Activated naive CD8-positive, alpha-beta T cell treated with anti-CD3 and anti-CD28 coated beads, Interleukin-2, amount 10 ng/mL, durations not matched to agents 7 days and 5 days (primary cell): ENCODE data around the gene RXFP4. TPM values are rescaled to one million over a fixed set of nuclear protein-coding genes. Genes with fewer than 3 reads are reported as not detected.
"Not testable (repeated sequence)": the region's sequence is repeated elsewhere in the genome, so short reads cannot be mapped to it uniquely, and the experiment has no call there.

Source experiments
- ATAC-seq: fragments of 150-1000 bp; cut with Tn5 transposase; one replicate; pipeline ENCODE4 v1.10.0; 2021; ENCODE audit warnings: low read depth, moderate library complexity
- POLR2A ChIA-PET: fragments of 350-600 bp; sonication (Branson Sonifier 250); formaldehyde crosslinking; loops from one replicate; lab custom pipeline; 2021; ENCODE audit warnings: antibody characterized with exemption; lab: Charles Lee
- DNase-seq: peaks from one replicate; pipeline ENCODE4 v3.0.0; 2021
- H3K27ac Mint-ChIP-seq: one replicate; pipeline ENCODE4 v1.8.0; 2022; ENCODE audit warnings: mild to moderate bottlenecking, mixed read lengths
- H3K27me3 Mint-ChIP-seq: one replicate; pipeline ENCODE4 v1.8.0; 2022; ENCODE audit warnings: mild to moderate bottlenecking, moderate library complexity, mixed read lengths
- H3K36me3 Mint-ChIP-seq: one replicate; pipeline ENCODE4 v1.8.0; 2021; ENCODE audit warnings: mild to moderate bottlenecking, mixed read lengths
- H3K4me1 Mint-ChIP-seq: one replicate; pipeline ENCODE4 v1.8.0; 2021; ENCODE audit warnings: mixed read lengths
- H3K4me3 Mint-ChIP-seq: one replicate; pipeline ENCODE4 v1.8.0; 2022; ENCODE audit warnings: mild to moderate bottlenecking, moderate library complexity, mixed read lengths
- H3K9me3 Mint-ChIP-seq: one replicate; pipeline ENCODE4 v1.8.0; 2021; ENCODE audit warnings: mixed read lengths
- total RNA-seq, 2 experiments: library from RNA; stranded (reverse); gene quantifications; one replicate each; pipeline ENCODE4 v1.2.3, GENCODE V29; 2021

The RXFP4 gene
- total RNA-seq, 2 experiments from 2014 or later: 0.26 TPM; not detected in 1

DNA sequence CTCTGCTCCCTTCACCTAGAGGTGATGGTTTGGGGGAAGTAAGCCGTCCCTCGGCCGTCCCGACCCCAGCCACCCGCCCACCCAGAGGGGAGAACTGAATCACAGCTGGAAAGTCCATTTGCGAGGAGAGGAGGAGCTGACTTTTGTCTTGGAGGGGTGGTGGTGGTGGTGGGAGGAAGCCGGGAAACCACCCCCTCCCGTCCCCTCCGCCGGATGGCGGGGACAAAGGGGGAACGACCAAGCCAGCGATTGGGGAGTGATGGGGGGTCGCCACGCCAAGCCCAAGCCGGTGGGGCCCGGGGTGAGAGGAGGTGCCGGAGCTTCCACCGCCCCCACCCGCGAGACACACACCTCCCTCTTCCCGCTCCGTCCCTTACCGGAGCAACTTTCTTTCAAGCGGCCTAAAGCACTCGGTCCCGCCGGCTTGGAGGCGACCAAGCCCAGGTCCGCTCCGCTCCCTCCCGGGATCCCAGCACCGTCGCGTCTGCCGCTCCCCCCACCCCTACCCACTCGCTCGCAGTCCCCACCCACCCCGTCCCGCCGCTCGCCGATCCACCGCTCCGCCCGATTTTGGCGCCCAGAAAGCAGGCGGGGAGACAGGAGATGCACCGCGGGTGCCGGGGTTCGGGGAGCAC lies 36.4 kb downstream of the RXFP4 start:
- Mint-ChIP-seq H3K4me1 (peaks cover 64% of the 10 kb centered on the region), H3K9me3 (no peaks in the 10 kb centered on the region), H3K27ac (peak overlapping the region; percentile 85), H3K4me3 (peak overlapping the region; percentile 99), H3K27me3 (no peaks in the 10 kb centered on the region), H3K36me3 (peaks cover 22% of the 10 kb centered on the region)
- POLR2A ChIA-PET: interaction anchor here (0.6 to 9.5 kb wide), 17 partner anchors 10 to 121 kb away, joined by 3 to 105 read pairs (median 5); partner anchors contain the start of genes GON4L, KHDC4, RXFP4 and SYT11
- ATAC-seq (peak; percentile 20), DNase-seq (peak; percentile 50)

DNA sequence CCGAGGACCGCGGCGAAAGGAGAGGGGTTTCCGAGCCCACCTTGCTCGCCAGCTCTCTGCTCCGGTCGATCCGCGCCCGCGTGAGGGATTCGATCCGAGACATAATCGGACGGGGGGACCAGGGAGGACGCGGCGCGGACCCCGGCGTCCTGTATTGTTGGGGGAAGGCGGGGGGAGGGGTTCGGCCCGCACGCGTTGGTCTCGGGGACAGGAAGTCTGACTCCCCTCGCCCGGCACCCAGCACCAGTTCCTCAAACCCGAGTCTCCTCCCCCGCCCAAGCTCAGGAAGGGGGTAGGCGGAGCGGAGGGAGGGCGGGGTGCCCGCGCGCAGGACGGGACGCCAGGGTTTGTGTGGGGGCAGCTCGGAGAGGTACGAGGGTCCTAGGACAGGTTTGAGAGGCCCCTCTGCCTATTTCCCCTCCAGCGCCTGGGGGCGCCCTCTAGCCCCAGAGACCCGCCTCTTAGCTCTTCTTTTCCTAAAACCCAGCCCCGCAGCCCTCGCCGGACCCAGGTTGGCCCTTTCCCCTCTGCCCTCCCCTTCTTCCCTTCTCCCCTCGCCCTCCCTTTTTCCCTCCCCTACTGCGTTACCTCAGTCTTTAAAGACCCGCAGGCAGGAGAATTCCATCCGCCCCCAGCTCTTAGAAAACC lies 37.0 kb downstream of the RXFP4 start, which contains the start of gene ARHGEF2:
Gene ARHGEF2 (minus strand): TSS at position 223 of the 648 bp plus-strand sequence. CDS start 120 bp downstream, at position 103.
- H3K36me3 Mint-ChIP-seq: peaks cover 25% of the 10 kb centered on the region
- POLR2A ChIA-PET: interaction anchor here (0.8 to 9.5 kb wide), 10 partner anchors 10 to 122 kb away, joined by 3 to 105 read pairs (median 14); partner anchors contain the start of genes GON4L, KHDC4 and RXFP4
- H3K27me3 Mint-ChIP-seq: no peaks in the 10 kb centered on the region
- H3K4me3 Mint-ChIP-seq: peak within 1 kb of the TSS; percentile 99
- no peaks in the 10 kb centered on the region for H3K9me3 Mint-ChIP-seq
- ATAC-seq: peak; percentile 72
- H3K27ac Mint-ChIP-seq: peak within 1 kb of the TSS; percentile 85
- peaks cover 61% of the 10 kb centered on the region for H3K4me1 Mint-ChIP-seq
- peak; percentile 78 for DNase-seq

DNA sequence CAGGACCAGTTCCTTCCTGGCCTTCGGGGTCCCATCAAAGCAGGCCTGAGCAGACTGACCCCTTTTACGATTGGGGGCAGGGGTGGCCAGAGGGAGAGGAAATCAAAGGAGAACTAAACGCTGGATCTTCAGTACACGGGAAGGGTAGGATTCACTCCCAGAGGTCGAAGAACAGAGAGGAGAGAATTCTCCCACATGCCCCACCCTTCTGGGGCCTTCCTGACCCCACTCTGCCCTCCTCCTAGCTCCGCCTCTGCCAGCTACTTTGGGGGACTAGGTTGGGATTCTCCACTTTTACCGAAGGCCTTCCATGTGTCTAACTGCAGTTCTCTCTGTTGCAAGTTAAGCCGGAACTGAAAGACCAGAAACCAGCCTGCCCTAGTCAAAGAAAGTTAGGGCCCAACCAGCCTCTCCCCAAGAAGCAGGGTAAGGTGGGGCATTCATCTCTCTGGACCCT lies 37.6 kb downstream of the RXFP4 start:
- Mint-ChIP-seq H3K4me1 (peaks cover 59% of the 10 kb centered on the region), H3K4me3 (peak overlapping the region; percentile 99)
- ATAC-seq: no peak

DNA sequence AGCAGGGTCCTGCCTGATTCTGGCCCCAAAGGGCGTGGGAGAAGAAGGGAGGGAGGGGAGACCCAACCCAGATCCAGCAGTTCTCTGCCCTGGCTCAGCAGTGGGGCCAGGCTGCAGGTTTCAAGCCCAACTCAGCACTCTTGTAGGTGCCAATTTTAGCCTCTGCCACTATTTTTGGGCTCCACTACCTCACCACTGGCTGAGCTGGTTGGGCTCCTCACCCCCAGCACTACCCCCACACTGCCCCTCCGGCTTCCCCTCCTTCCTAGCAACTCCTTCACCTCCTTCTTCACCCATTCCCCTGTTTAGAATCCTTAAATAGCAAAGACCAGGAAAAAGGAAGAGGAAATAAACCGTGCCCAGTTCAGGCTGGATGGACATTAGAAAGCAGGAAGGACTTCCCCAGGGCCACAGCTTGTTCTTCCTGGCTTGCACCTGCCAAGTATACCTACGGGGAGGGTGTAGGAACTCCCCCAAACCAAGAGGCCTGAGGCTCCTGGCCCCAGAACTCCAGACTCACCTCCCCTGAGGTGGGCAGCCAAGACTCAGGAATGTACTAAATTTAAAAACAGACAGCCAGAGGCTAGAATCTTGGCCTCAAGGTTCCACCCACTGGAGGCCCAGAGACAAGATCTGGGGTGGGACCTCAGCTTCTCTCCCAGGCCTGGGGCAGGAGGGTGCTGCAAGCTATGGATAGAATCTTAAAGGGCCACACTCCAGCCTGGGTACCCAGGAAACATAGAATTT lies 38.3 kb downstream of the RXFP4 start:
- peaks cover 53% of the 10 kb centered on the region for H3K4me1 Mint-ChIP-seq
- peaks cover 25% of the 10 kb centered on the region for H3K36me3 Mint-ChIP-seq
- DNase-seq (no peak), ATAC-seq (no peak)
- H3K27me3 Mint-ChIP-seq: no peaks in the 10 kb centered on the region
- no peaks in the 10 kb centered on the region for H3K9me3 Mint-ChIP-seq
- POLR2A ChIA-PET: interaction anchor here (1.0 to 9.5 kb wide), 6 partner anchors 10 to 45 kb away, joined by 3 to 105 read pairs (median 14); partner anchors contain the start of genes KHDC4 and RXFP4
- H3K4me3 Mint-ChIP-seq: peak overlapping the region; percentile 99
- peak overlapping the region; percentile 85 for H3K27ac Mint-ChIP-seq

More for the DNA sequence above, 37.6 kb downstream of the RXFP4 start:
- H3K9me3 Mint-ChIP-seq: no peaks in the 10 kb centered on the region
- peaks cover 25% of the 10 kb centered on the region for H3K36me3 Mint-ChIP-seq
- no peaks in the 10 kb centered on the region for H3K27me3 Mint-ChIP-seq
- peak overlapping the region; percentile 85 for H3K27ac Mint-ChIP-seq
- no peak for DNase-seq
- POLR2A ChIA-PET: interaction anchor here (0.8 to 9.5 kb wide), 8 partner anchors 11 to 122 kb away, joined by 3 to 105 read pairs (median 20); partner anchors contain the start of genes GON4L, KHDC4 and RXFP4

DNA sequence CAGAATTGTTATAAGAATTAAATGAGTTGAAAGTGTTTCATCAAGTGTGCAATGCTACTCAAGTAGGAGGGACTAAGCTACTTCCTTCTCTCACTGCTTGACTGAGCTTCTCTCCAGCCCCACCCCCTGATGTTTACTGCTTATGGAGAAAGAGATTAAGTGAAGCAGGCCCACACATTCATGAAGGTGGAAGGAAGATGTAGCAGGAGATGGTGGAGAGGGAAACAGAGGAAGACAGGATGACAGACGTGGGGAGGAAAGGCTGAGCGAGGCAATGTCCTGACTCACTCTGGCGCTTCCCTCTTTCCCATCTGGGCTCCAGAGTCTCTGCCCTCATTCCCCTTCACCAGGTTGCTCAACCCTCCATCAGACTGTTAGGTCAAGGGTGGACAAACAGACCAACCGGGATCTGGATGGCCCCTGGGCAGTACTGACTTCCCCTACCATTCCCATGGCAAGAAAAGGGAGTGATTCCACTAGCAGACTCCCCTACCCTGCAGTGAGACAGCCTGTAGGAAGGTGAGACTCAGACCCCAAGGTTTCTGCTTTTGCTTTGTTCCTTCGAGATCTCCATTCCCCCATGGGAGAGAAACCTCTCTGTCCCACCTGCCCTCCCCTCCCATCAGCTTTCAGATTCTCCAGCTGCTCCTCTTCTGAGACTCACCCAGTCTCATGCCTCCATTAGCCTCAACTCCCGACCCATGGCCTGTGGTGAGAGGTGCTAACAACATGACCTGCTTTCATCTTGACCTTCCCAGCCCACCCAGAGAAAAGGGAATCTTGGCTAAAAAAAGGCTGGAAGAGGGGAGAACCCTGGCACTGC lies 40.0 kb downstream of the RXFP4 start:
- no peak for ATAC-seq
- no peak for DNase-seq
- Mint-ChIP-seq H3K4me1 (peaks cover 37% of the 10 kb centered on the region), H3K9me3 (no peaks in the 10 kb centered on the region), H3K36me3 (peaks cover 18% of the 10 kb centered on the region), H3K27me3 (no peaks in the 10 kb centered on the region), H3K4me3 (peak overlapping the region; percentile 99), H3K27ac (peak overlapping the region; percentile 85)
- POLR2A ChIA-PET: interaction anchor here (0.7 to 9.5 kb wide), 4 partner anchors 8 to 46 kb away, joined by 3 to 105 read pairs (median 4); partner anchors contain the start of gene RXFP4

DNA sequence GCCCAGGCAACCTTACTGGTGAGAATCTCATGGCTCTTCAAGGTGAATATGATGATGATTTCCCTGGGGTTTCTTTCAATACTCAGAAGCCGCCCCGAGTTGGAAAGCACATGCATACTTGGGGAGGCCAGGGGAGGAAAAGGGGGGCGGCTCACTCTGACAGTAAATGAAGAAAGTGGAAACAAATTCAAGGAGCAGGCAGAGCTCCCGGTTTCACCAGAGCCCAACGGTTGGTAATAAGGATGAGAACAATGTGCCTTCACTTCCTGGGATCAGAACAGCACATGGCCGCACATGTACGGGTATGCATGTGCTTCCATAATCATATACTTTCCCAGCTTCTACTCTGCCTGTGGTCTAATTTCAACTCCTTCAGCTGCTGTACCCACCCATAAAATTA lies 40.7 kb downstream of the RXFP4 start:
- DNase-seq (no peak), ATAC-seq (no peak)
- no peaks in the 10 kb centered on the region for H3K27me3 Mint-ChIP-seq
- H3K27ac Mint-ChIP-seq: peak overlapping the region; percentile 85
- peak overlapping the region; percentile 3 for H3K4me3 Mint-ChIP-seq
- peaks cover 14% of the 10 kb centered on the region for H3K36me3 Mint-ChIP-seq
- H3K4me1 Mint-ChIP-seq: peaks cover 34% of the 10 kb centered on the region
- no peaks in the 10 kb centered on the region for H3K9me3 Mint-ChIP-seq
- POLR2A ChIA-PET: interaction anchor here (0.7 to 9.5 kb wide), 2 partner anchors 39 to 47 kb away, joined by 3 to 105 read pairs; partner anchors contain the start of gene RXFP4

DNA sequence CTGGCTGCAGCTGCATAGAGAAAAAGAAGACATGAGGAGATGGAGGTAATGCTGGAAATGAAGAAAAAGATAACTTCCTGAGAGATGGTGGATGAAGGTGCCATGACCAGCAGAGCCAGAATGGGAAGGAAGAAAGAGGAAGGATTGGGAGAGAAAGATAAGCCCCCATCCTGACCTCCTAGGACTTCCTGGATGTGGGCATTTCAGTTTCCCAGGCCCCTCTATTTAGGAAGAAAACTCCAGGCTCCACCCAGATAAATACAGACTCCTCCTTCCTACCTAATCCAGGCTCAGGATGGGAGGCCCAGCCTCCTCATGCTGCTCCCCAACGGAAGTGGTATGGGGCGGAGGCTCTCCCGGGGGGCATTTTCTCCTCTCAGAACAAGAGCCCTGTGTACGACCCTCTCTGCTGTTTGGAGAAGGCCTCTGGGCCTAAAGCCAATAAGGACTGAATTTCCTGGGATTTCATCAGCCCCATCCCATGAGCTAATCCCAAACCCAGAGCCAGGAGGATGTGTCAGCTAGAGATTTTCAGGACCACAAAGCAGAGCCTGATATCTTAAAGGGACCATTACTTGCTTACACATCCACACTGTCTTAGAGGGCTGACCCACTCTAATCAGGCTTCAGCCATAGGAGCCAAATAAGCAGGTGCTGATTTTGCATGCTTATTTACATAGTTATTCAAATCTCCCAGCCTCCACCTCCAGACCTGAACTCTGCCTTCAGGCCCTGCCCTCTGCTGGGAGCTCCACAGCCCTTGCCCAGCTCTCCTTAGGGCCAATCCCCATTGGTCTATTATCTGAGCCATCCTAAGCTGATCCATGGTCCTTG lies 42.0 kb downstream of the RXFP4 start:
- H3K9me3 Mint-ChIP-seq: no peaks in the 10 kb centered on the region
- H3K4me1 Mint-ChIP-seq: peaks cover 33% of the 10 kb centered on the region
- POLR2A ChIA-PET: interaction anchor here (0.8 to 1.4 kb wide), 3 partner anchors 16 to 49 kb away, joined by 3 read pairs; no protein-coding TSS in a partner anchor
- no peaks in the 10 kb centered on the region for H3K27me3 Mint-ChIP-seq
- DNase-seq (no peak), ATAC-seq (no peak)
- H3K27ac Mint-ChIP-seq: peak overlapping the region; percentile 50
- no peak overlapping the region for H3K4me3 Mint-ChIP-seq
- peaks cover 9% of the 10 kb centered on the region for H3K36me3 Mint-ChIP-seq

GRCh38 chr1:155984341-155984740 lies 42.9 kb downstream of the RXFP4 start:
- Mint-ChIP-seq H3K9me3 (no peaks in the 10 kb centered on the region), H3K27me3 (no peaks in the 10 kb centered on the region), H3K36me3 (peaks cover 9% of the 10 kb centered on the region), H3K4me1 (peaks cover 36% of the 10 kb centered on the region), H3K4me3 (no peak overlapping the region), H3K27ac (no peak overlapping the region)
- POLR2A ChIA-PET: interaction anchor here (0.7 to 1.3 kb wide), 4 partner anchors 17 to 51 kb away, joined by 3 to 5 read pairs (median 4); no protein-coding TSS in a partner anchor
- ATAC-seq (no peak), DNase-seq (no peak)

- not testable (repeated sequence) for H3K27ac Mint-ChIP-seq, H3K27me3 Mint-ChIP-seq
- POLR2A ChIA-PET: interaction anchor here (0.7 to 1.0 kb wide), 3 partner anchors 18 to 51 kb away, joined by 4 to 5 read pairs (median 4); no protein-coding TSS in a partner anchor
Measured at GRCh38 chr1:155984903-155985645, 43.6 kb downstream of the RXFP4 start.

DNA sequence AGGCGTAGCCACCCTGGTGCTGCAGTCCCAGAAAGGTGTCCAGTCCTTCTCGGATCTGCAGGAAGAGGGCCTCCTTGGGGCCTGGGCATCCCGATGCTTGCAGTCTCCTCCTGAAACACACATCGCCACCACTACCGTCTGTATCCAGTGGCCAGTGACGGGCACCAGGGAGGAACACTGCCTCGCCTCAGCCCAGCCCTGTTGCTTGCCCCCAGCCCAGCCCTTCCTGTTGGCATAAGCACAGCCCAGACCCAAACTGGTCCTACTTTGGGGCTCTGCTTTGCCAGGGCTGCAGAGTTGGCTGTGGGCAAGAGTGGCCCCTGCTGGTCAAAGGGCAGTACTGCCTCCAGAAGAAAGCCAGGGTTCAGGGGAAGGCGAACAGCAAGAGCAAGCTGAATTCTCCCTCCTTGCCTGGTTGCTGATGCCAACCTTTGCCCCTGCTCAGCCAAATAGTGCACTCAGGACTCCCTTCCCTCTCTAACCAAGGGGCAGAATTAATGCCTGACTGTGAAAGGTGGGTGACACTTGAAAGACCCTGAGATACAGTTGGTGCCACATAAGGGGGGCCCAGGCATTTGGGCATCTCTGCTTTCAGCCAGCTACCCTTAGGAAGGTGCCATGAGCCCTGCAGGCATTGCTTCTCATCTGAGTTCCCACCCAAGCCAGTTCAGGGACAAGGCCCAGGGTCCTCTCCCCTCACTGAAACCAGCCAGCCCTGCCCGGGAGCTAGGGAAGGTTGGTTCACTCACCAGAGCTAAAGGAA lies 48.0 kb downstream of the RXFP4 start:
- Mint-ChIP-seq H3K4me3 (no peak overlapping the region), H3K36me3 (no peaks in the 10 kb centered on the region), H3K27me3 (no peaks in the 10 kb centered on the region), H3K27ac (peak overlapping the region; percentile 65), H3K9me3 (no peaks in the 10 kb centered on the region), H3K4me1 (peaks cover 14% of the 10 kb centered on the region)
- DNase-seq (peak; percentile 85), ATAC-seq (peak; percentile 97)
- POLR2A ChIA-PET: interaction anchor here (0.6 to 2.2 kb wide), 12 partner anchors 9 to 64 kb away, joined by 3 to 14 read pairs (median 4); partner anchors contain the start of genes KHDC4 and UBQLN4

More at GRCh38 chr1:155984903-155985645, 43.6 kb downstream of the RXFP4 start:
- H3K4me3 Mint-ChIP-seq, ATAC-seq, H3K36me3 Mint-ChIP-seq, H3K9me3 Mint-ChIP-seq, DNase-seq: not testable (repeated sequence)
- peaks cover 38% of the 10 kb centered on the region for H3K4me1 Mint-ChIP-seq
